PC-9 (cell line): ENCODE results near the gene LRRC8C. TPM values are rescaled to one million over a fixed set of nuclear protein-coding genes. Genes with fewer than 3 reads are reported as not detected.

ENCODE experiments used
- BruUV-seq: library from RNA; stranded (reverse); fragments of 400-500 nt; replicated peaks from 2 replicates; lab custom pipeline; 2021; lab: Mats Ljungman, UMichigan
- CTCF ChIA-PET: fragments of 300-600 bp; sonication (Branson Sonifier 250); formaldehyde crosslinking; loops from one replicate; lab custom pipeline; 2022; ENCODE audit warnings: antibody characterized with exemption; lab: Charles Lee
- POLR2A ChIA-PET: fragments of 300-600 bp; sonication (Branson Sonifier 250); formaldehyde crosslinking; loops from one replicate; lab custom pipeline; 2022; ENCODE audit warnings: antibody characterized with exemption; ENCODE audit not compliant: unreplicated experiment; lab: Charles Lee
- DNase-seq, 2 experiments: peaks; one replicate each; pipeline versions ENCODE4 v3.0.0 to v3.0.0-alpha.2; 2015 to 2022; ENCODE audit warnings: mixed read lengths in 1 of 2
- H2AFZ ChIP-seq: fragments of 200-600 bp; sonication (generic); 2 replicates; pipeline ENCODE4 v1.8.1; 2017; ENCODE audit warnings: antibody characterized with exemption
- H3F3A ChIP-seq: fragments of 200-600 bp; sonication (generic); 2 replicates; pipeline ENCODE4 v1.8.1; 2017; ENCODE audit warnings: antibody characterized with exemption, mild to moderate bottlenecking, low read depth; ENCODE audit not compliant: insufficient read depth
- H3K27ac ChIP-seq: fragments of 200-600 bp; sonication (generic); 2 replicates; pipeline ENCODE4 v1.6.1; 2016; ENCODE audit warnings: mixed run types
- H3K27me3 ChIP-seq: fragments of 200-600 bp; sonication (generic); 2 replicates; pipeline ENCODE4 v1.6.1; 2016; ENCODE audit warnings: low read depth, mixed run types; ENCODE audit not compliant: insufficient read depth
- H3K36me3 ChIP-seq: fragments of 200-600 bp; sonication (generic); 2 replicates; pipeline ENCODE4 v1.6.1; 2016; ENCODE audit warnings: low read depth, mixed run types
- H3K4me1 ChIP-seq: fragments of 200-600 bp; sonication (generic); replicated peaks from 2 replicates; pipeline ENCODE4 v1.6.1; 2016; ENCODE audit warnings: mixed run types; ENCODE audit not compliant: insufficient read depth
- H3K4me2 ChIP-seq: fragments of 200-600 bp; sonication (generic); 2 replicates; pipeline ENCODE4 v1.6.1; 2017; ENCODE audit warnings: mixed run types
- H3K4me3 ChIP-seq: fragments of 200-600 bp; sonication (generic); 2 replicates; pipeline ENCODE4 v1.6.1; 2016; ENCODE audit warnings: mixed run types
- H3K79me2 ChIP-seq: fragments of 200-600 bp; sonication (generic); 2 replicates; pipeline ENCODE4 v1.6.1; 2017; ENCODE audit warnings: low read depth, mixed run types
- H3K9me2 ChIP-seq: fragments of 200-600 bp; sonication (generic); 2 replicates; pipeline ENCODE4 v1.8.1; 2017; ENCODE audit warnings: mild to moderate bottlenecking; ENCODE audit not compliant: insufficient read depth
- H3K9me3 ChIP-seq: fragments of 200-600 bp; sonication (generic); 2 replicates; pipeline ENCODE4 v1.8.1; 2016; ENCODE audit warnings: low read depth; ENCODE audit not compliant: insufficient read depth
- H4K20me1 ChIP-seq: fragments of 200-600 bp; sonication (generic); 2 replicates; pipeline ENCODE4 v1.8.1; 2017; ENCODE audit not compliant: insufficient read depth
- CTCF ChIP-seq: fragments of 200-600 bp; sonication (generic); conservative IDR thresholded peaks from 2 replicates; pipeline ENCODE4 v1.6.1; 2017; ENCODE audit warnings: mixed run types, antibody characterized with exemption, mild to moderate bottlenecking, moderate library complexity
- EZH2 ChIP-seq: fragments of 200-600 bp; sonication (generic); IDR thresholded peaks from 2 replicates; pipeline ENCODE4 v1.8.0; 2017; ENCODE audit warnings: antibody characterized with exemption, low read depth
- intact Hi-C: fragments of 100-400 bp; cut with micrococcal nuclease; formaldehyde crosslinking; loops from one replicate; pipeline ENCODE4 v1.10.0; 2022; ENCODE audit not compliant: unreplicated experiment
- total RNA-seq: library from RNA; stranded (reverse); gene quantifications from 2 replicates; pipeline ENCODE4 v1.2.3, GENCODE V29; 2021

The LRRC8C gene
- total RNA-seq, 1 experiment from 2014 or later = 2.2 TPM

GRCh38 chr1:89699451-89699986, 66.6 kb downstream of the LRRC8C start:
- H3K9me2 ChIP-seq = no peaks in the 10 kb centered on the region
- BruUV-seq = no TSS peak
- CTCF ChIA-PET = no interaction called here
- H3K36me3 ChIP-seq = no peaks in the 10 kb centered on the region
- H3K4me2 ChIP-seq = no peak overlapping the region
- TF ChIP-seq CTCF = no peak
- no peak overlapping the region for H3K4me3 ChIP-seq
- H3K9me3 ChIP-seq = no peaks in the 10 kb centered on the region
- H3K27ac ChIP-seq = no peak overlapping the region
- no peaks in the 10 kb centered on the region; the same call in 1 of the 2 replicates for H3F3A ChIP-seq
- H3K27me3 ChIP-seq = no peaks in the 10 kb centered on the region
- no peak for DNase-seq
- no peak overlapping the region for H2AFZ ChIP-seq
- no peaks in the 10 kb centered on the region for H3K4me1 ChIP-seq
- POLR2A ChIA-PET = interaction anchor here (0.6 kb wide), 1 partner anchor 62 kb away, joined by 5 read pairs; no protein-coding TSS in a partner anchor
- no peaks in the 10 kb centered on the region for H4K20me1 ChIP-seq
- no peaks in the 10 kb centered on the region for H3K79me2 ChIP-seq
- intact Hi-C loops = no loop called here

- BruUV-seq = no TSS peak
Measured at GRCh38 chr1:89701746-89702241, 68.9 kb downstream of the LRRC8C start.

GRCh38 chr1:89702520-89703045, 69.7 kb downstream of the LRRC8C start:
- no peak for TF ChIP-seq CTCF
- TF ChIP-seq EZH2 = no peak
- Histone ChIP-seq H3K27ac (no peak overlapping the region), H3K4me3 (no peak overlapping the region), H3F3A (no peaks in the 10 kb centered on the region; the same call in none of the 2 replicates), H4K20me1 (no peaks in the 10 kb centered on the region), H2AFZ (no peak overlapping the region), H3K36me3 (no peaks in the 10 kb centered on the region), H3K27me3 (no peaks in the 10 kb centered on the region), H3K4me1 (no peaks in the 10 kb centered on the region), H3K9me2 (no peaks in the 10 kb centered on the region), H3K9me3 (no peaks in the 10 kb centered on the region), H3K4me2 (no peak overlapping the region), H3K79me2 (no peaks in the 10 kb centered on the region)
- intact Hi-C loops = no loop called here
- CTCF ChIA-PET = interaction anchor here (1.0 kb wide), 1 partner anchor 57 kb away, joined by 3 read pairs; no protein-coding TSS in a partner anchor
- DNase-seq = no peak
- no TSS peak for BruUV-seq
- POLR2A ChIA-PET = no interaction called here

More at GRCh38 chr1:89701746-89702241, 68.9 kb downstream of the LRRC8C start:
- Histone ChIP-seq H2AFZ (no peak overlapping the region), H3K4me3 (no peak overlapping the region), H3F3A (no peaks in the 10 kb centered on the region; the same call in none of the 2 replicates), H3K27me3 (no peaks in the 10 kb centered on the region), H4K20me1 (no peaks in the 10 kb centered on the region), H3K4me2 (no peak overlapping the region), H3K9me2 (no peaks in the 10 kb centered on the region), H3K4me1 (no peaks in the 10 kb centered on the region), H3K36me3 (no peaks in the 10 kb centered on the region), H3K9me3 (no peaks in the 10 kb centered on the region), H3K79me2 (no peaks in the 10 kb centered on the region), H3K27ac (no peak overlapping the region)
- CTCF ChIA-PET = interaction anchor here (1.0 kb wide), 1 partner anchor 57 kb away, joined by 3 read pairs; no protein-coding TSS in a partner anchor
- no peak for TF ChIP-seq CTCF
- TF ChIP-seq EZH2 = no peak
- intact Hi-C loops = no loop called here
- no peak for DNase-seq
- POLR2A ChIA-PET = no interaction called here
